GM10248 (cell line): ENCODE results near the gene STIMATE.

ENCODE experiments used
- CTCF ChIA-PET: fragments of 300-600 bp; sonication (Branson Sonifier 250); formaldehyde crosslinking; extraction: SDS; loops from one replicate; lab custom pipeline; 2021; ENCODE audit warnings: antibody characterized with exemption; lab: Yijun Ruan, JAX
- POLR2A ChIA-PET: fragments of 350-650 bp; sonication (Branson Sonifier 250); formaldehyde crosslinking; extraction: SDS; loops from one replicate; lab custom pipeline; 2020; ENCODE audit warnings: antibody characterized with exemption; lab: Yijun Ruan, JAX
- DNase-seq: peaks from one replicate; pipeline ENCODE4 v3.0.0; 2012; ENCODE audit errors: extremely low spot score
- TF ChIP-seq, protein P1 (sequence below): IDR thresholded peaks from 2 replicates; pipeline ENCODE4 v1.5.1; 2012; ENCODE audit warnings: mild to moderate bottlenecking, low read depth; ENCODE audit errors: extremely low read depth, missing control alignments, control extremely low read depth

The STIMATE gene

DNA sequence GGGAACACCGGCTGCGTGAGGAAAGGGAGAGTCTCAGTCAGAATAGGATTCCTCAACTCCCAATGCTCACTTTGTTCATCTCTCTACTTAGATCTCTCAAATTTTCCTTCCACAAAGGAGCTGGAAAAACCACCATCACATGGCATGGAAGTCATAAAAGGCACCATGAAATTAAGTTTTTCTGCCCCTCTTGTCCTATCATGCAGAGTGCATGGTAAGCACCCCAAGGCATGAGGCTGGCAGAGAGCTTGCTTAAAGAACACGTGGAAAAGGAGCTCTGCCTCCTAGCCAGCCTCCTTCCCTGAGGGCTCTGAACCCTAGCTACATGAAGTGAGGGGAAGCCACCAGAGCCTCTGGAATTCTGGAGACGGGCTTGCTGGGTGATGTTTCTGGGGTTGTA lies 17.8 kb downstream of the STIMATE start:
- POLR2A ChIA-PET = no interaction called here
- TF ChIP-seq, protein P1, sequence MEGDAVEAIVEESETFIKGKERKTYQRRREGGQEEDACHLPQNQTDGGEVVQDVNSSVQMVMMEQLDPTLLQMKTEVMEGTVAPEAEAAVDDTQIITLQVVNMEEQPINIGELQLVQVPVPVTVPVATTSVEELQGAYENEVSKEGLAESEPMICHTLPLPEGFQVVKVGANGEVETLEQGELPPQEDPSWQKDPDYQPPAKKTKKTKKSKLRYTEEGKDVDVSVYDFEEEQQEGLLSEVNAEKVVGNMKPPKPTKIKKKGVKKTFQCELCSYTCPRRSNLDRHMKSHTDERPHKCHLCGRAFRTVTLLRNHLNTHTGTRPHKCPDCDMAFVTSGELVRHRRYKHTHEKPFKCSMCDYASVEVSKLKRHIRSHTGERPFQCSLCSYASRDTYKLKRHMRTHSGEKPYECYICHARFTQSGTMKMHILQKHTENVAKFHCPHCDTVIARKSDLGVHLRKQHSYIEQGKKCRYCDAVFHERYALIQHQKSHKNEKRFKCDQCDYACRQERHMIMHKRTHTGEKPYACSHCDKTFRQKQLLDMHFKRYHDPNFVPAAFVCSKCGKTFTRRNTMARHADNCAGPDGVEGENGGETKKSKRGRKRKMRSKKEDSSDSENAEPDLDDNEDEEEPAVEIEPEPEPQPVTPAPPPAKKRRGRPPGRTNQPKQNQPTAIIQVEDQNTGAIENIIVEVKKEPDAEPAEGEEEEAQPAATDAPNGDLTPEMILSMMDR = no peak
- CTCF ChIA-PET = interaction anchor here (1.0 to 6.3 kb wide), 12 partner anchors 9 to 146 kb away, joined by 3 to 39 read pairs (median 4); partner anchors contain the start of gene STIMATE

DNA sequence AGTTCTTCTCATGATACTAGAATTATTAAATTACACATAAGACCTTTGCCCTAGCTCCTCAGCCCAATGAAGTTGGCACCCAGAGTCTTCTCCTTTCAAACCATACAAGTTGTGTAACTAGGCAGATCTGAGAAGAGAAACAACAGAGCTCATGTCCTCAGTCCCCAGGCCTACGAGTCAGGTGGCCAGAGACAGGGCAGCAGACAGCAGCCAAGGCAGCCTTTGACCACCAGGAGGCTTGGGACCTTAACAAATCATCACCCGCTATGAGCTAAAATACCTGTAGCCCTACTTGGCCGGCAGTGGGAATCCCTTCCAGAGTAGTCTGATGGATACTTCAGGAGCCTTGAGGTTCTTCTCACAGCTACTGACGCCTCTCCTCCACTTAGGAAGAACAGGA lies 18.3 kb downstream of the STIMATE start:
- no peak for DNase-seq
- ChIA-PET POLR2A (no interaction called here), CTCF (interaction anchor here (1.0 to 6.3 kb wide), 10 partner anchors 10 to 146 kb away, joined by 3 to 39 read pairs (median 4); no protein-coding TSS in a partner anchor)
- TF ChIP-seq, protein P1 = no peak

More for the DNA sequence above, 17.8 kb downstream of the STIMATE start:
- no peak for DNase-seq

DNA sequence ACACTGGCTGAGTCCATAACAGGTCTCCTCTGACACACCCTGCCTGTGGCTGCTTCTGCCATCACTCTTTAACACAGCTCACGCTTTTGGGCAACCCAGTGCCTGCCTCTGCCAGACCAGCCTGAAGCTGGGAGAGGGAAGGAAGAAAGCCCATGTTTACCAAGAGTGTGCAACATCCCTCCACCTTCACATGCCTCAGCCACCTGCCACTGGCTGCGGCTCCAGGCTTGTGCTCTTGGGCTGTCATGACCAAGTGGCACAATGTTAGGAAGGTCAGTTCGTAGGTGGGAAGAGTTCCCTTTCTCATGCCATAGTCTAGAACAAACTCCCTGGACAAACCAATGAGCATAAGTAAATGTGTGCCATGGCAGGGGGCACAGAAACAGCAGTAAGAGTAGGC lies 20.3 kb downstream of the STIMATE start:
- DNase-seq = no peak
- CTCF ChIA-PET = interaction anchor here (0.8 kb wide), 1 partner anchor 10 kb away, joined by 3 read pairs; no protein-coding TSS in a partner anchor
- POLR2A ChIA-PET = no interaction called here
- TF ChIP-seq, protein P1 = no peak

DNA sequence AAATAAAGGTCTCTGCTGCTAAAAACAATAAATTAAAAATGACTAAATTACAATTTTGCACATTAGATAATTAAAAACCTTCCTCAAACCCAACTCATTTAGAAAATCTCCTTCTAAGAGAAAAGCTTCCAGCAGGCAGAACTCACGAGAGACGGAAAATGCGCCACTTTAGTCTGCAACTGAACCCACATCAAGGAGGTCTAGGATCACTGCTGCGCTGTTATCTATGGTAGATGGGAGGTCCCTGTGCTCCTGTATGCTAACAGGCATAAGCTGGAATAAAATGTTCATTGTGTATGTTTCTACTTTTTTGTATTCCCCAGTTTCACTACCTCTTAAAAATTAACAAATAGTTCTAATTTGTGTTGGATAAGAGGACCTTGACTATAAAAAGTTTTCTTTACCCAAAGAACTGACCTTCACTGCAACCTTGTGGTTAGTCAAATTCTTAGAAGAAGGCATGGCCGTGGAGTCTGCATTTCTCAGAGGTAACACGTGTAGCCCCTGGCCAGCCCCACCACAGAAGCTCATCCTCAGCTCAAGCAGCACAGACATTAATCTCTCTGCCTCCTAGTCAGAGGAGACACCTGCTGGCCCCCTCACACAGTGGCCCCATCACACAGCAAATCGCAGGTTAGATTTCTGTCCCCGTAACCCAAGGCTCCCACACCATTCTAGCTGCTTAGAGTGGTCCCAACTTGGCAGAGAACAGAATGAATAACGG lies 22.3 kb downstream of the STIMATE start:
- TF ChIP-seq, protein P1 = no peak
- ChIA-PET CTCF (interaction anchor here (1.0 to 1.5 kb wide), 4 partner anchors 8 to 77 kb away, joined by 3 to 6 read pairs (median 4); no protein-coding TSS in a partner anchor), POLR2A (no interaction called here)
- DNase-seq = no peak

DNA sequence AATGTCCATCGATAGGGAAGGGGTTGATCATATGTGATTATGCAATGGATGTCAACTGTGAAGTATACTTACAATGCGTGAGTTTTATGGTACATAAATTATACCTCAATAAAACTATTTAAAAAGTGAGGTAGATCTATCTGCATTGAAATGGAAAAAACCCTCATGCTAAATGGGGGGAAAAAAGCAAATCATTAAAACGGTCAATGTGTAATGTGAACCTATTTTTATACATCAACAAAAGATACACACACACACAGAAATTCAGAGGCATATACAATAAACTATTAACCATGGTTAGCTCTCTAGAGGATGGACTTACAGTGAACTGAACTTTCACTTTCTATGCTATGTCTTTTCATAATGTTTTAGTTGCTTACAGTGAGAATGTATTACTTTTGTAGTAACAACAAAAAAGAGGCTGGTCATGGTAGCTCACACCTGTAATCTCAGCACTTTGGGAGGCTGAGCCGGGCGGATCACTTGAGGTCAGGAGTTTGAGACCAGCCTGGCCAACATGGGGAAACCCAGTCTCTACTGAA lies 23.1 kb downstream of the STIMATE start:
- POLR2A ChIA-PET = no interaction called here
- TF ChIP-seq, protein P1 = no peak
- no peak for DNase-seq
- CTCF ChIA-PET = interaction anchor here (1.0 to 1.5 kb wide), 2 partner anchors 21 to 76 kb away, joined by 3 to 6 read pairs; no protein-coding TSS in a partner anchor

DNA sequence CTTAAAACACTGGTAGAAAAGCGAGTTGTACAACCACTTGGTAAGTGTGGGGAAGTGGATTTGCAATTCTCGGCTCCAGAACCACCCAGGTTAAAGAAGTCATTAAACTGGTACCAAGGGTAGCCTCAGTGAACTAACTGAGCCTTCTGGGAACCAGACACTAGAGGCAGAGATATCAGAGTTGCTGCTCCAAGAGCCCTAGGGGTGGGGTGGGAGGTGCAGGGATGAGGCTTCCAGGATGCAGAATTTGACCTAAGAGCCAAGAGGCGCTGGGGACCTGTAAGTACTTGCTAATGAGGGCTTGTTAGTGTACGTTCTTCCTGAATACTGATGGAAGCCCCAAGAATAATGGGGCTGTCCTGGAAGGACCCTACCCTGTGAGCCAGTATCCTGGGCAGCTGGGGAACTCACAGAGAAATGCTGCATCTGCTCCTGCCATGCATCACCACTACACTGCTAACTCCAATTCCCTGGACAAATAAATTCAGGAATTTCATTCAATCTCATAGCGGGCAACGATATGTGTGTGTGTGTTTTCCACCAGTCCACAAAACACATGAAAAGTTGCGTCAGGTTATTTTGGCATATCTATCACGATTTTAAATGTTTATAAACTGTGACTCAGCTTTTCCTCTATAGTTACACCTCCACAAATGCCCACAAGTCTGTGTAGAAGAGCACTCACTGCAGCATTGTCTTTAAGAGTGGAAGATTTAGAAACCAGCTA lies 23.8 kb downstream of the STIMATE start:
- ChIA-PET CTCF (interaction anchor here (1.5 kb wide), 1 partner anchor 75 kb away, joined by 6 read pairs; no protein-coding TSS in a partner anchor), POLR2A (no interaction called here)

More for the DNA sequence above, 23.8 kb downstream of the STIMATE start:
- TF ChIP-seq, protein P1 = no peak
- DNase-seq = no peak
